Endothelial cell of umbilical vein (primary cell): Measurements from ENCODE around the gene DTD1. TPM values are rescaled to one million over a fixed set of nuclear protein-coding genes. Genes with fewer than 3 reads are reported as not detected.

ENCODE experiments used
- BruUV-seq: library from RNA; stranded (reverse); fragments of 400-500 nt; replicated peaks from 2 replicates; lab custom pipeline; 2021; lab: Mats Ljungman, UMichigan
- CTCF ChIA-PET: fragments of 300-600, 350-600 bp; sonication (Branson Sonifier 250); formaldehyde crosslinking; loops from one replicate; lab custom pipeline; 2021; ENCODE audit warnings: antibody characterized with exemption, inconsistent platforms; lab: Charles Lee
- POLR2A ChIA-PET: fragments of 300-600, 350-600 bp; sonication (Branson Sonifier 250); formaldehyde crosslinking; loops from one replicate; lab custom pipeline; 2021; ENCODE audit warnings: antibody characterized with exemption, inconsistent platforms; lab: Charles Lee
- DNase-seq: peaks from one replicate; pipeline ENCODE4 v3.0.0-alpha.2; 2011; ENCODE audit warnings: low read depth, low spot score
- FAIRE-seq: peaks from 2 replicates; lab custom pipeline; 2011; peaks lifted over from hg19 to GRCh38; lab: Jason Lieb, UNC
- H2AFZ ChIP-seq: 2 replicates; pipeline ENCODE4 v1.6.0; 2012; ENCODE audit warnings: low read depth, low read length, control low read depth, inconsistent platforms
- H3K27ac ChIP-seq: 2 replicates; pipeline ENCODE4 v1.5.1; 2011; ENCODE audit warnings: low read depth, mild to moderate bottlenecking, control low read depth, low read length, moderate library complexity; ENCODE audit not compliant: insufficient read depth
- H3K27me3 ChIP-seq, 2 experiments: 2 replicates each; pipeline versions ENCODE4 v1.6.0 to v1.6.1; 2011; ENCODE audit warnings: low read length in 2 of 2, mixed read lengths in 1 of 2; ENCODE audit not compliant: control insufficient read depth in 2 of 2, insufficient read depth in 2 of 2
- H3K36me3 ChIP-seq, 2 experiments: 2 replicates in 1 of 2; 3 replicates in 1 of 2; pipeline ENCODE4 v1.5.1; 2011; ENCODE audit warnings: low read length in 2 of 2, mild to moderate bottlenecking in 1 of 2, moderate library complexity in 1 of 2; ENCODE audit not compliant: control insufficient read depth in 2 of 2, insufficient read depth in 2 of 2; ENCODE audit errors: extremely low read depth in 1 of 2
- H3K4me1 ChIP-seq: 3 replicates; pipeline ENCODE4 v1.5.1; 2011; ENCODE audit warnings: mild to moderate bottlenecking, low read length; ENCODE audit not compliant: control insufficient read depth, insufficient read depth; ENCODE audit errors: extremely low read depth
- H3K4me2 ChIP-seq: 2 replicates; pipeline ENCODE4 v1.6.1; 2011; ENCODE audit warnings: low read length, control low read depth, mixed read lengths; ENCODE audit not compliant: insufficient read depth
- H3K4me3 ChIP-seq, 3 experiments: fragments of 200-600 bp in 1 of 3; sonication (generic), shearing (Covaris generic) in 1 of 3; replicated peaks in 1 of 3; 2 replicates each; pipeline ENCODE4 v1.5.1; 2011 to 2016; ENCODE audit warnings: control low read depth in 3 of 3, low read length in 3 of 3, mild to moderate bottlenecking in 2 of 3, inconsistent platforms in 1 of 3, low read depth in 1 of 3, moderate library complexity in 1 of 3; ENCODE audit not compliant: insufficient read depth in 1 of 3
- H3K79me2 ChIP-seq: 2 replicates; pipeline ENCODE4 v1.6.0; 2012; ENCODE audit warnings: low read length, inconsistent platforms; ENCODE audit not compliant: control insufficient read depth, insufficient read depth
- H3K9ac ChIP-seq: replicated peaks from 2 replicates; pipeline ENCODE3; 2011; ENCODE audit warnings: low read length, control low read depth; ENCODE audit not compliant: insufficient read depth; ENCODE audit errors: extremely low read depth
- H3K9me1 ChIP-seq: replicated peaks from 3 replicates; pipeline ENCODE4 v1.6.0; 2011; ENCODE audit warnings: mild to moderate bottlenecking, low read length; ENCODE audit not compliant: control insufficient read depth, insufficient read depth; ENCODE audit errors: extremely low read depth
- H3K9me3 ChIP-seq: replicated peaks from 2 replicates; pipeline ENCODE4 v1.5.1; 2012; ENCODE audit warnings: low read length, inconsistent platforms; ENCODE audit not compliant: control insufficient read depth, insufficient read depth
- H4K20me1 ChIP-seq: replicated peaks from 2 replicates; pipeline ENCODE3; 2011; ENCODE audit warnings: mild to moderate bottlenecking, low read length; ENCODE audit not compliant: control insufficient read depth, insufficient read depth; ENCODE audit errors: extremely low read depth
- EZH2 ChIP-seq: IDR thresholded peaks from 2 replicates; pipeline ENCODE4 v1.6.1; 2012; ENCODE audit warnings: borderline replicate concordance, low read depth, mild to moderate bottlenecking, moderate library complexity, low read length, inconsistent platforms; ENCODE audit not compliant: severe bottlenecking
- FOS ChIP-seq: IDR thresholded peaks from 2 replicates; pipeline ENCODE4 v1.6.1; 2011; ENCODE audit warnings: mild to moderate bottlenecking, low read length, moderate library complexity, borderline replicate concordance; ENCODE audit not compliant: insufficient read depth
- GATA2 ChIP-seq: IDR thresholded peaks from 2 replicates; pipeline ENCODE4 v1.7.0; 2011; ENCODE audit warnings: low read depth, mild to moderate bottlenecking, moderate library complexity, mixed read lengths, low read length; ENCODE audit not compliant: insufficient read length, insufficient read depth
- JUN ChIP-seq: IDR thresholded peaks from 2 replicates; pipeline ENCODE4 v1.6.1; 2011; ENCODE audit warnings: borderline replicate concordance, low read depth; ENCODE audit not compliant: insufficient read length, insufficient read depth
- MYC ChIP-seq: IDR thresholded peaks from one replicate; pipeline ENCODE4 v1.6.1; 2011; ENCODE audit warnings: mild to moderate bottlenecking, low read depth, low read length
- POLR2A ChIP-seq: IDR thresholded peaks from 2 replicates; pipeline ENCODE4 v1.6.1; 2012; ENCODE audit warnings: low read depth, mild to moderate bottlenecking, control low read depth, low read length
- POLR2AphosphoS5 ChIP-seq: IDR thresholded peaks from 2 replicates; pipeline ENCODE4 v1.6.1; 2012; ENCODE audit warnings: low read depth, mild to moderate bottlenecking, control low read depth, low read length, moderate library complexity; ENCODE audit not compliant: insufficient read depth
- dilution Hi-C: fragments of 300-500 bp; cut with MboI; formaldehyde crosslinking; loops from one replicate; pipeline ENCODE4 v1.15.0; 2019; ENCODE audit warnings: low sequenced_read_pairs; ENCODE audit not compliant: extremely low pct_ligation_motif_present
- intact Hi-C: fragments of 100-400 bp; cut with micrococcal nuclease; formaldehyde crosslinking; loops from one replicate; pipeline ENCODE4 v1.10.0; 2022
- polyA plus RNA-seq, 4 experiments: library from polyadenylated mRNA; depleted of rRNA in 3 of 4; stranded (reverse) in 3 of 4; unstranded in 1 of 4; fragments of >200 nt; gene quantifications; 2 replicates each; pipeline versions ENCODE4 v1.2.1 to v1.2.3, GENCODE V29; 2011 to 2012; ENCODE audit warnings: missing spikeins in 1 of 4
- total RNA-seq: library from RNA; stranded (reverse); gene quantifications from 2 replicates; pipeline ENCODE4 v1.2.3, GENCODE V29; 2021
- TF ChIP-seq, protein P1 (sequence below), 2 donors: IDR thresholded peaks; 1 replicate in 1 of 2; 2 replicates in 1 of 2; pipeline ENCODE4 v1.5.1; 2011; ENCODE audit warnings: low read length in 2 of 2, mild to moderate bottlenecking in 2 of 2, moderate library complexity in 2 of 2, control low read depth in 1 of 2, inconsistent platforms in 1 of 2, low read depth in 1 of 2; ENCODE audit not compliant: insufficient read depth in 1 of 2; ENCODE audit errors: extremely low read depth in 1 of 2
- TF ChIP-seq, protein P2 (sequence below): IDR thresholded peaks from 2 replicates; pipeline ENCODE4 v1.6.1; 2011; ENCODE audit not compliant: insufficient read depth, insufficient read length

DTD1 gene
- total and polyA plus RNA-seq, 2 donors (not counting 3 experiments of a cell fraction or from before 2014, with no cell fraction given) = 48.2 to 50.8 TPM

DNA sequence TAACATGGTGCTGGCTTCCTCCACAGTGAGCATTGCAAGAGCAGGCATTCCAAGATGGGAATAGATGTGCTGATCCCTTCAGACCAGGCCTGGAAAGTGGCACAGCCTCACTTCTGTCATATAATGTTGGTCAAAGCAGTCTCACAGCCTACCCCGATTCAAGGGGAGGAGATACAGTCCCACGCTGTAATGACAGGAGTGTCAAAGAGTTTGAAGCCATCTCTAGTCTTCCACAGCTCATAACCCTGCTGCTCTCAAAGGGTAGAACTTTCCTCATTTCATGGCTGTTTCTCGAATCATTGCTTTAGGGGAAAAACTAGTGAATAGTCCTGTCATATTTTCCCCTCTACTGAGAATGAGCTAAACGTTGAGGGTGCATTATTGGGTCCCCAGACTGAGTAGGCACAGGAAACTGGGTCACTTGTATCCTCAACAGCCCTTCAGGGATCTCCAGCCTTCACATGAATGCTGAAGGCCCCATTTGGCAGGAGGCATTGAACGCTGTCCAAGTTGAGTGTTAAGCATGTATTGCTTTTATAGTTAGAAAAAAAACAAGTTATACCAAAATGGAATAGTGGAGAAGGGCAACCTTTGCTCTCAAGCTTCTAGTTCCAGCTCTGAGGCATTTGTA lies 27.3 kb downstream of the DTD1 start:
- Histone ChIP-seq H3K36me3 (no peaks in the 10 kb centered on the region), H4K20me1 (no peaks in the 10 kb centered on the region), H3K9ac (no peak overlapping the region), H3K9me1 (no peaks in the 10 kb centered on the region), H3K27me3 (no peaks in the 10 kb centered on the region), H3K4me1 (no peaks in the 10 kb centered on the region), H3K79me2 (no peaks in the 10 kb centered on the region), H3K4me2 (no peak overlapping the region), H2AFZ (no peak overlapping the region), H3K9me3 (no peaks in the 10 kb centered on the region), H3K27ac (no peak overlapping the region), H3K4me3 (no peak overlapping the region)
- DNase-seq (no peak), FAIRE-seq (no peak)
- BruUV-seq = no TSS peak
- TF ChIP-seq POLR2A = no peak
- TF ChIP-seq GATA2 = no peak
- no peak for TF ChIP-seq FOS
- TF ChIP-seq, protein P1, sequence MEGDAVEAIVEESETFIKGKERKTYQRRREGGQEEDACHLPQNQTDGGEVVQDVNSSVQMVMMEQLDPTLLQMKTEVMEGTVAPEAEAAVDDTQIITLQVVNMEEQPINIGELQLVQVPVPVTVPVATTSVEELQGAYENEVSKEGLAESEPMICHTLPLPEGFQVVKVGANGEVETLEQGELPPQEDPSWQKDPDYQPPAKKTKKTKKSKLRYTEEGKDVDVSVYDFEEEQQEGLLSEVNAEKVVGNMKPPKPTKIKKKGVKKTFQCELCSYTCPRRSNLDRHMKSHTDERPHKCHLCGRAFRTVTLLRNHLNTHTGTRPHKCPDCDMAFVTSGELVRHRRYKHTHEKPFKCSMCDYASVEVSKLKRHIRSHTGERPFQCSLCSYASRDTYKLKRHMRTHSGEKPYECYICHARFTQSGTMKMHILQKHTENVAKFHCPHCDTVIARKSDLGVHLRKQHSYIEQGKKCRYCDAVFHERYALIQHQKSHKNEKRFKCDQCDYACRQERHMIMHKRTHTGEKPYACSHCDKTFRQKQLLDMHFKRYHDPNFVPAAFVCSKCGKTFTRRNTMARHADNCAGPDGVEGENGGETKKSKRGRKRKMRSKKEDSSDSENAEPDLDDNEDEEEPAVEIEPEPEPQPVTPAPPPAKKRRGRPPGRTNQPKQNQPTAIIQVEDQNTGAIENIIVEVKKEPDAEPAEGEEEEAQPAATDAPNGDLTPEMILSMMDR (IDR thresholded peaks at IDR 0.05; ENCODE audit: extremely low read depth in 1 of 2, insufficient read depth in 1 of 2, low read depth in 1 of 2, low read length in 2 of 2) = no peak
- no peak for TF ChIP-seq POLR2AphosphoS5
- no peak for TF ChIP-seq EZH2
- TF ChIP-seq, protein P2, sequence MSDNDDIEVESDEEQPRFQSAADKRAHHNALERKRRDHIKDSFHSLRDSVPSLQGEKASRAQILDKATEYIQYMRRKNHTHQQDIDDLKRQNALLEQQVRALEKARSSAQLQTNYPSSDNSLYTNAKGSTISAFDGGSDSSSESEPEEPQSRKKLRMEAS = no peak
- no peak for TF ChIP-seq JUN
- TF ChIP-seq MYC = no peak
- ChIA-PET CTCF (no interaction called here), POLR2A (no interaction called here)
- intact Hi-C loops (no loop called here), dilution Hi-C loops (no loop called here)
